Stimulated activated naive CD8-positive, alpha-beta T cell treated with anti-CD3 and anti-CD28 coated beads, Interleukin-15, amount 100 ng/mL, for 72 hours (primary cell): ENCODE measurements around the gene PCBP1.
"Not testable (repeated sequence)": the region's sequence is repeated elsewhere in the genome, so short reads cannot be mapped to it uniquely, and the experiment has no call there.

Experiments
- ATAC-seq: fragments of 150-1000 bp; cut with Tn5 transposase; 2 replicates; pipeline ENCODE4 v1.10.0; 2021; ENCODE audit warnings: mild to moderate bottlenecking, moderate library complexity
- DNase-seq, 2 donors: peaks; one replicate each; pipeline ENCODE4 v3.0.0; 2021 to 2022
- H3K27ac Mint-ChIP-seq, 2 donors: one replicate each; pipeline ENCODE4 v1.8.0; 2022; ENCODE audit warnings: mild to moderate bottlenecking in 2 of 2, mixed read lengths in 2 of 2, moderate library complexity in 2 of 2
- H3K27me3 Mint-ChIP-seq: one replicate; pipeline ENCODE4 v1.8.0; 2022; ENCODE audit warnings: mixed read lengths
- H3K4me1 Mint-ChIP-seq: one replicate; pipeline ENCODE4 v1.8.0; 2022; ENCODE audit warnings: mild to moderate bottlenecking, mixed read lengths
- H3K4me3 Mint-ChIP-seq, 2 donors: one replicate each; pipeline ENCODE4 v1.8.0; 2022; ENCODE audit warnings: mild to moderate bottlenecking in 2 of 2, mixed read lengths in 2 of 2, moderate library complexity in 1 of 2
- H3K9me3 Mint-ChIP-seq, 2 donors: one replicate each; pipeline ENCODE4 v1.8.0; 2022; ENCODE audit warnings: mixed read lengths in 2 of 2

PCBP1 gene

DNA sequence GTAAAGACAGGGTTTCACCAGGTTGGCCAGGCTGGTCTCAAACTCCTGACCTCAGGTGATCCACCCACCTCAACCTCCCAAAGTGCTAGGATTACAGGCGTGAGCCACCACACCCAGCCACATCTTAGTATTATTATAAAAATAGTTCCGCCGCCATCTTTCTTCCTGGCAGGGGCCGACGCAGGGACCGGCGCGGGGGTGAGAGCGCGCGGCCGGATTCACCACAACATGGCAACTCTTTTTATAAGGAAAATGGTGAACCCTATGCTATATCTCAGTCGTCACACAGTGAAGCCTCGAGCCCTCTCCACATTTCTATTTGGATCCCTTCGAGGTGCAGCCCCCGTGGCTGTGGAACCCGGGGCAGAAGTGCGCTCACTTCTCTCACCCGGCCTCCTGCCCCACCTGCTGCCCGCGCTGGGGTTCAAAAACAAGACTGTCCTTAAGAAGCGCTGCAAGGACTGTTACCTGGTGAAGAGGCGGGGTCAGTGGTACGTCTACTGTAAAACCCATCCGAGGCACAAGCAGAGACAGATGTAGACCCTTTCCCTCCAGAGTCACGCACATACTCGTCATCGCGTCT lies 15.1 kb downstream of the PCBP1 start:
- DNase-seq, H3K27ac Mint-ChIP-seq, ATAC-seq, H3K9me3 Mint-ChIP-seq, H3K27me3 Mint-ChIP-seq: not testable (repeated sequence)
- Mint-ChIP-seq H3K4me1 (peaks cover 73% of the 10 kb centered on the region), H3K4me3 (peak overlapping the region in 1 of 2 donors; percentile 17)

DNA sequence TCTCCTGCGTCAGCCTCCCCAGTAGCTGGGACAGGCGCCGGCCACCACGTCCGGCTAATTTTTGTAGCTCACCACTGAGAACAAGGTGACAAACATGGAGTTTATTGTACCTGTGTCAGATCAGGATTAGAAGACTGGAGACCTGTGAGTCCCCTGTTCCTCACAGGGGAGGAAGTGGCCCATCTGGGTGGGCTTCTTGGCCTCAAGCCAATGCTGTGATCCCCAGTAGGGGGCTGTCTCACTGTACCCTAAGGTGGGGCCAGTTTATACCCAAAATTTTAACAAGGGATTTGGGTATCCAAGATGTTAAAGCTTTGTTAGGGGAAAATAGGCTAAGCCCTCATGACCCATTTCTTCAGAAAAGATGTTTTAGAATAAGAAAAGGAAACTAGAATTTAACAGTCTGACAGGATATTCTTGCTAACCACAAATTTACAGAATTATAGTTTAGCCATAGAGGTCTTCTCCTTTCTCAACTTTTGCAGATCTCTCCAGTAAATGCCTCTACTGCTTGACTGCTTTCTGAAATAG lies 16.3 kb downstream of the PCBP1 start:
- H3K27me3 Mint-ChIP-seq, result no peaks in the 10 kb centered on the region
- H3K27ac Mint-ChIP-seq, result peak overlapping the region; percentile 97 to 99
- peak overlapping the region; percentile 87 to 94 for H3K4me3 Mint-ChIP-seq
- ATAC-seq (peak; percentile 80), DNase-seq (peak in 1 of 2 donors; percentile 63)
- H3K9me3 Mint-ChIP-seq, result no peaks in the 10 kb centered on the region
- H3K4me1 Mint-ChIP-seq, result peaks cover 76% of the 10 kb centered on the region

DNA sequence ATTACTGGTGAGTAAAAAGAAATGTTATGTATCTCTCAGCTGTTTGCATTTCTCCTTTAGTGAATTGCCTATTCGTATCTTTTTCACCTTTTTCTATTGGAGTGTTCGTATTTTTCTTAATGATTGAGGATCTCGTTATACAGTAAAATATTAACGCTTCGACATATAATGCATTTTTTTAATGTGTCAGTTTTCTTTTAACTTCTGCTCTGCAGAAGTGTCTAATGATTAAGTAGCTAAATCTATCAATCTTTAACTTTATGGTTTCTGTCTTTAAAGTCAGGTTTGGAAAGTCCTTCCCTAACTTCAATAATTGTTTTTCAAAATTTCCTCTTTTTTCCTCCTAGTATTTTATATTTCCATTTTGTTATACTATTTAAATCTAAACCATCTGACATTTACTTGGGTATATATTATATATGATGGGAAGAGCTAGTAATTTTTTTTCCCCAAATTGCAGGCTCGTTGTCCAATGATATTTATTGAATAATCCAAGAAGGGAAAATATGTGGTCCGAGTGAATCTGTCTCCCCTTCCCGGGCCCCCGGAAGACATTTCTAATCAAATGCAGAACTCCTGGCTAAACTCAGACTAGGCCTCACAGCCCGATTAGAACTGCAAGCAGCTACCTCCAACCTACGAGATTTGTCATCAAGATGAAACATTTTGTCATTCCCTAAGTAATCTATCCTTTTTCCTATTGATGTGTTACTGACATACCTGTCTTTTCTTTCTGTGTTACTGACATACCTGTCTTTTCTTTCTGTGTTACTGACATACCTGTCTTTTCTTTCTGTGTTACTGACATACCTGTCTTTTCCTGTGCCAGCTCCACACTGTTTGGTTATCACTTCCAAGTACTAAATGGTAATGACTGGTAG lies 17.2 kb downstream of the PCBP1 start:
- Mint-ChIP-seq H3K9me3 (no peaks in the 10 kb centered on the region), H3K27me3 (no peaks in the 10 kb centered on the region), H3K4me1 (peaks cover 76% of the 10 kb centered on the region), H3K27ac (peak overlapping the region; percentile 97 to 99), H3K4me3 (peak overlapping the region; percentile 87 to 94)
- peak; percentile 37 for ATAC-seq
- DNase-seq, result peak; percentile 61 to 72

DNA sequence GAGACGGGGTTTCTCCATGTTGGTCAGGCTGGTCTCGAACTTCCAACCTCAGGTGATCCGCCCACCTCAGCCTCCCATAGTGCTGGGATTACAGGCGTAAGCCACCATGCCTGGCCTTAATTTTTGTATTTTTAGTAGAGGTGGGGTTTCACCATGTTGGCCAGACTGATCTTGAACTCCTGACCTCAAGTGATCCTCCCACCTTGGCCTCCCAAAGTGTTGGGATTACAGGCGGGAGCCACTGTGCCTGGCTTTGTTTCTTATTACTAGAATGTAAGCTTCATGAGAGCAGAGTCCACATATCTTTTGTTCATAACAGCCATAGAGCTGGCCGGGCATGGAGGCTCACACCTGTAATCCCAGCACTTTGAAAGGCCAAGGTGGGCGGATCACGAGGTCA lies 18.9 kb downstream of the PCBP1 start:
- not testable (repeated sequence) for DNase-seq, H3K27me3 Mint-ChIP-seq, H3K27ac Mint-ChIP-seq, H3K4me3 Mint-ChIP-seq, H3K9me3 Mint-ChIP-seq, ATAC-seq
- H3K4me1 Mint-ChIP-seq, result peaks cover 78% of the 10 kb centered on the region

DNA sequence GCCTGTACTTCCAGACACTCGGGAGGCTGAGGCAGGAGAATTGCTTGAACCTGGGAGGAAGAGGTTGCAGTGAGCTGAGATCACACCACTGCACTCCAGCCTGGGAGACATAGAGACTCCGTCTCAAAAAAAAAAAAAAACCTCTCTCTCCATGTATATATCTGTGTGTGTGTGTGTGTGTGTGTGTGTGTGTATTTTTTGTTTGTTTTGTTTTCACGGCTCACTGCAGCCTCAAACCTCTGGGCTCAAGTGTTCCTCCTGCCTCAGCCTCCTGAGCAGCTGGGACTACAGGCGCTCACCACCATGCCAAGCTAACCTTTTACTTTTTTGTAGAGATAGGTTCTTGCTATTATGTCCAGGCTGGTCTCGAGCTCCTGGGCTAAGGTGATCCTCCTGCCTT lies 23.1 kb downstream of the PCBP1 start:
- not testable (repeated sequence) for ATAC-seq, H3K4me3 Mint-ChIP-seq, H3K27ac Mint-ChIP-seq, H3K27me3 Mint-ChIP-seq, H3K9me3 Mint-ChIP-seq, DNase-seq
- H3K4me1 Mint-ChIP-seq, result peaks cover 72% of the 10 kb centered on the region

DNA sequence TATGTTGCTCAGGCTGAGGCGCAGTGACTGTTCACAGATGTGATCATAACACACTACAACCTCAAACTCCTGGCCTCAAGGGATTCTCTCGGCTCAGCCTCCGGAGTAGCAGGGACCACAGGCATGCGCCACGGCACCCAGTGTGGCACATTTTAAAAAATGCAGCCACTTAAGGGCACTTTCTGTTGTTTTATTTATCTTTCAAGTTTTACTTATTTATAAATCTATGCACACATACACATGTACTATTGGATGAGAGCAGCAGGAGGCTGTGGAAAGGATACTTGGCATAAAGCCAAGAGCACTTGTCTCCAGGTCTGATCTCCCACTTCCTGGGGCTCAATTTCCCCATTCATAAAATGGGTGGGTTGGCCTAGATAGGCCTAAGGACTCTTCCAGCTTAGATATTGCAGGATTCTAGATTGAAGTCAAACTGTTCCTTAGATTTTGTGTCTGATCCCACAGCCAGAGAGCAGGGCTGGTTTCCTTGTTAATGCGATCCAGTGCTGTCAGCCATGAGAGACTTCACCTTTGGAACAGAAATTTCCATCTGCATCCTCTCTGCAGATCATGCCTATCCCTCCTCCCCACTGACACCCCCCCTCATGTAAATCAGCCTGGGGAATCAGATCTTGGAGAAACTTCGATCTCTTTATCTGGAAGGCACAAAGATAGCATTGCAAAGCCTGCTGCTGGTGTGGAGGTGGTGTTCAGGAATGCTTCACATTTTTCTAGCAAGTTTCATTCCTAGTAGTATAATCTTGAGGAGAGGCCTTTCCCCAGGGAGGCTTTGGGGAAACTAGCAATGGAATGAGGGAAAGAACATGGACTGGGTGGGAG lies 24.7 kb downstream of the PCBP1 start:
- H3K9me3 Mint-ChIP-seq, result no peaks in the 10 kb centered on the region
- peaks cover 78% of the 10 kb centered on the region for H3K4me1 Mint-ChIP-seq
- H3K27ac Mint-ChIP-seq, result peak overlapping the region in 1 of 2 donors; percentile 33
- no peaks in the 10 kb centered on the region for H3K27me3 Mint-ChIP-seq
- DNase-seq, result no peak
- ATAC-seq, result no peak
- no peak overlapping the region for H3K4me3 Mint-ChIP-seq

DNA sequence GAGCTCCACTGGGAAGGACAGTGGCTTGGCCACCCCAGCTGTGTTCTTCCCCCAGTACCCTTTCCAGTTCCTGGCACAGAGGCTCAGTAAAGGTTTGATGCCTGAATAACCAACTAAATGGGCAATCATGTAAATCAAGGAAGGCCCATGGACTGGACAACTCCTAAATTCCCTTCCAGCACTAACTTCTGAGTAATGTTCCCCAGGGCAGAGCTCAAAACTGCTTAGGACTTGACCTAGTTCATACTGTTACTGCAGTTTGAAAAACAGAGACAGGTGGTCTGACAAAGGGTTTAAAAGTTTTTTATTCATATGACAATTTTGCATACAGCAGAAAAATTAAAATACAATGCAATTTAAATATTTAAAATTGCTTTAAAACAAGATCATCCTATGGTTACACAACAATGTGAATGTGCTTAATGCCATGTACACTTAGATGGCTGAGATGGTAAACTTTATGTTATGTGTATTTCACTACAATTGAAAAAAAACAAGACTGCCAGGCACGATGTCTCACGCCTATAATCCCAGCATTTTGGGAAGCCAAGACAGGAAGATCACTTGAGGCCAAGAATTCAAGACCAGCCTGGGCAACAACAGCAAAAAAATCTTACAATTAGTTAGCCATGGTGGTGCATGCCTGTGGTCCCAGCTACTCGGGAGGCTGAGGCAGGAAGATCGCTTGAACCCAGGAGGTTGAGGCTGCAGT lies 26.2 kb downstream of the PCBP1 start:
- Mint-ChIP-seq H3K9me3 (no peaks in the 10 kb centered on the region), H3K4me3 (no peak overlapping the region), H3K4me1 (peaks cover 68% of the 10 kb centered on the region), H3K27me3 (no peaks in the 10 kb centered on the region), H3K27ac (no peak overlapping the region)
- no peak for DNase-seq
- no peak for ATAC-seq

DNA sequence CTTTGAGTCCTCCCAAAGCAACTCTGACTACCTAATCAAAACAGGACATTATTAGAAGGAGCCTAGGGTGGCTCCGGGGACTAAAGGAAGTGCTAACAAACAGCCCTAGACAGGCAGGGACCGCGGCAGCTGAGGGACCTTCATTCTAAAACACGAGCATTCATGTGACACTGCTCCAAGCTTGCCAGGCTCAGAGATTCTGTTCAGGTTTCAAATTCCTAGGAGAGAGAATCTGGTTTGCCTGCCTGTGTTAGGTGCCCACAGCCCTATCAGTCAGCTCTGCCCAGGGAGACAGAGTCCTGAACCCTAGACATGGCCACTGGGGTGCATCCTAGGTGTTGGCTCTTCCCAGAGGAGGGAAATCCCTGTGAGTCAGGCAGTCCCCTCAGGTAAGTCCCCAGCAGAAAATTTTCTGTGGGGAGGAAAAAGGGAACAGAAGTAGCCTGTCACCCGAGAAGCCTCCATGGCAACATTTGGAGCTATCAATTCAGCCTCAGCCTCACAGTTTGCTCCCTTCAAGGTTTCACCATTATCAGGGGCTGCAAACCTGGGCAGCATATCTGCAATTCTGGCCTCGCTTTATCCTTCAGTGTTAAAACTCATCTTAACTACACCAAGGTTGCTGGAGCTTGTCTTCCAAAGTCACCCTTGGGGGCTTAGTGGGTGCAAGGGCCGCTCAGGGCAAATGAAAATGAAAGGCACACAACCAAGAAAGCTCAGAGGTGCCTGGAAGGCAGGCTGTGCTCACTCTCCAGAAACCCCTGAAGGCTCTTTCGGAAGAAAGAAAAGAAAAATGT lies 28.6 kb downstream of the PCBP1 start:
- Mint-ChIP-seq H3K27me3 (no peaks in the 10 kb centered on the region), H3K9me3 (no peaks in the 10 kb centered on the region), H3K27ac (peak overlapping the region in 1 of 2 donors; percentile 82), H3K4me1 (peaks cover 63% of the 10 kb centered on the region), H3K4me3 (peak overlapping the region; percentile 37 to 47)
- DNase-seq, result no peak
- ATAC-seq, result peak; percentile 78

DNA sequence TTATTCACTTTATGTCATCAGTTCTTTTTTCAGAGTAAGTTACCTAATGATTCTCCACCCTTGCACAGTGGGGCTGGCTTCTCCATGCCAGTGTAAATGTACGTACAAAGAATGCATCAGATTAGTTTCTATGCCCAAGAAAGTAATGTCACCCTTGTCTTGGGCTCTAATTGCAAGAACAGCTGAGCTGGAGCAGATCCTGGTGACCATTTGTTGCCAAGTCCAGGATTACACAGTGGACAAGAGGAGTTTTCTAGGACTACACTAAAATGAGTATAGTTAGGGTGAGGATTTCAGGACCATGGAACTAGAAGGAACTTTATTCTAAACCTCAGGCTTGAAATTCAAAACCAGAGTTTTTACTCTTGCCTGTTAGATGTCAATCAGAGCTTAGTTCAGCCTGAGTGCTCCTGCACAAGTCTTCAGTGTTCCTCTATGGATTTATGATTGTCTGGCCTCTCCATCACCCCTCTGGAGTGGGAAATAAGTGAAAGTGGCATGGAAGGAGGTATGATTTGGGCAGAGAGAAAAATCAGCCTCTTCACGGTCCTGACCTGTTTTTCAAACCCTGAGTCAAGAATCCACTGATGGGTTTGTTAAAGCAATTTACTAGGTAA lies 29.8 kb downstream of the PCBP1 start:
- ATAC-seq (no peak), DNase-seq (no peak)
- Mint-ChIP-seq H3K9me3 (no peaks in the 10 kb centered on the region), H3K4me1 (peaks cover 63% of the 10 kb centered on the region), H3K4me3 (no peak overlapping the region), H3K27me3 (no peaks in the 10 kb centered on the region), H3K27ac (no peak overlapping the region)

DNA sequence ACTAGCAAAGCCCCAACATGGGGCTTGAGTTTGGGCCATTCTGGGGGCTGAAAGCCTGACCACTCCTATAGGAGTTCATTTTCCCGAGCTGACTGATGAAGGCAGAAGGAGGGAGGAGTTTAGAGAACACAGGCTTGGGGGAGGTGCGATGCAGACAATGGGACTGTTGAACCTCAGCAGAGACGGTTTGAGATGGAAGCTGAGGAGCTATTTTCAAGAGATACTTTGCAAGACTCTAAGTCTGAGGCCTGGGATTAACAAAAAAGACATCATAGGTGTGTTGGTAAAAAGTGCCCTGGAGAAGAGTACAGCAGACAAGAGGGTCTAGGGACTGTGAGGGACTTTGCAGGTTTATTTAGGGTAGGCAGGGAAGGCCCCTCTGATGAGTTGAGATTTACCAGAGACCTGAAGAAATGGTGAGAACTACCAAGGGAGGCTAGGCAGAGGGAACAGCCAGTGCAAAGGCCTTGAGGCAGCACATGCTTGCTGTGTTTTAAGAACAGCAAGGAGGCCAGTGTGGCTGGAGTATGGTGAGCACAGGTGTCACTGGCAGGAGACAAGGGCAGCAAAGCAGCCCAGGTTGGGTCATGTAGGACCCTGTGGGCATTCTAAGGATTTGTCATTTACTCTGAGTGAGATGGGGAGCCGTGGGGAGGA lies 31.6 kb downstream of the PCBP1 start:
- ATAC-seq (no peak), DNase-seq (no peak)
- Mint-ChIP-seq H3K4me3 (peak overlapping the region in 1 of 2 donors; percentile 2), H3K4me1 (peaks cover 71% of the 10 kb centered on the region), H3K9me3 (no peaks in the 10 kb centered on the region), H3K27me3 (no peaks in the 10 kb centered on the region), H3K27ac (peak overlapping the region in 1 of 2 donors; percentile 60)

DNA sequence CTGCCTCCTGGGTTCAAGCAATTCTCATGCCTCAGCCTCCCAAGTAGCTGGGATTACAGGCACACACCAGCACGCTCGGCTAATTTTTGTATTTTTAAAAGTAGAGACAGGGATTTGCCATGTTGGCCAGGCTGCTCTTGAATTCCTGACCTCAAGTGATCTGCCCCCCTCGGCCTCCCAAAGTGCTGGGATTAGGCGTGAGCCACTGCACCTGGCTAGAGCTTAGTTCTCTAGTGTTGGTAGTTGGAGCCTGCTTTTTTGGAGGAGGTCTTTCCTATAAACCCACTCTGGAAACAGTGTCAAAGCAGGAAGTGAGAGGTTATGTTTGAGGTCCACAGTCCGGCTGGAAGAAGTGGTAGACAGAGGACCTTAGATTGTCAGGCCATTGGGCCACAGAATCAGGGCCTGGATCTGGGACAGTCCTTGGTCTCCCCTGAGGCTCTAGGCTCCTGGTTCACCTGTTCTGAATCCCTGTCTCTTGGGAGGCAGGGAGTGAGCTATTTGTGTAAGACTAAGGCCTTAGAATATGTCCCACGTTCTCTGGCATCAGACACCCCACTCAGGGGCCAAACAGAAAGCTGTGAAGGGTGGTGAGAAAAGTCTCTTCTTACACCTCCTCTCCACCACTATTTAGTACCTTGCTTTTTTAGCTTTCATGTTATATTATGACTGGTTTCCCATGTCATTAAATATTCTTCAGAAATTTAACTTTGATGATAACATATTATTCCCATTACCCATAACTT lies 34.5 kb downstream of the PCBP1 start:
- H3K4me1 Mint-ChIP-seq, result peaks cover 70% of the 10 kb centered on the region
- no peak overlapping the region for H3K4me3 Mint-ChIP-seq
- H3K27ac Mint-ChIP-seq, result no peak overlapping the region
- no peak for DNase-seq
- H3K27me3 Mint-ChIP-seq, result no peaks in the 10 kb centered on the region
- no peaks in the 10 kb centered on the region for H3K9me3 Mint-ChIP-seq
- no peak for ATAC-seq

DNA sequence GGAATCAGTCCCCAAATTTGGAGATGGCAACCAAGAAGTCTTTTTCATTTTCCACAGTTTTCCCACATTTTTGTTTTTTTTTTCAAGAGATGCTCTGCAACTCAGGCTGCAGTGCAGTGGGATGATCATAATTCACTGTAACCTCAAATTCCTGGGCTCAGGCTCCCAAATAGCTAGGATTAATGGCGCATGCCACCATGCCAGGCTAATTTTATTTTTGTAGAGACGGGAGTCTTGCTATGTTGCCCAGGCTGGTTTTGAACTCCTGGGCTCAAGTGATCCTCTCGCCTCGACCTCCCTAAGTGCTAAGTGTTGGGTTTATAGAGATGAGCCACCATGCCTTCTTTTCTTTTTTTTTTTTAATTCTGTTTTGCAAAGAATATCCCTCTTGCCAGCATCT lies 35.2 kb downstream of the PCBP1 start:
- Mint-ChIP-seq H3K27ac (peak overlapping the region in 1 of 2 donors; percentile 35), H3K4me1 (peaks cover 71% of the 10 kb centered on the region), H3K4me3 (peak overlapping the region in 1 of 2 donors; percentile 92), H3K27me3 (no peaks in the 10 kb centered on the region), H3K9me3 (no peaks in the 10 kb centered on the region)
- ATAC-seq (no peak), DNase-seq (no peak)
